AG04449 (cell line): Measurements from ENCODE around the gene TRIM62.

Experiments
- CTCF ChIA-PET: fragments of 350-600 bp; formaldehyde crosslinking; extraction: SDS; loops from one replicate; lab custom pipeline; 2021; ENCODE audit warnings: antibody characterized with exemption; lab: Yijun Ruan, JAX
- POLR2A ChIA-PET: fragments of 400-600, 350-600 bp; formaldehyde crosslinking; extraction: SDS; loops from one replicate; lab custom pipeline; 2020; ENCODE audit warnings: antibody characterized with exemption, inconsistent platforms; lab: Yijun Ruan, JAX
- DNase-seq: peaks from one replicate; pipeline ENCODE4 v3.0.0-alpha.2; 2010; ENCODE audit warnings: low read depth, low spot score
- H3K4me3 ChIP-seq: 2 replicates; pipeline ENCODE4 v1.5.1; 2011; ENCODE audit warnings: low read depth, mild to moderate bottlenecking, control low read depth, low read length
- TF ChIP-seq, protein P1 (sequence below): IDR thresholded peaks from one replicate; pipeline ENCODE4 v1.5.1; 2011; ENCODE audit warnings: mild to moderate bottlenecking, moderate library complexity, low read length, control low read depth, inconsistent platforms; ENCODE audit not compliant: insufficient read depth; ENCODE audit errors: missing control alignments

Gene TRIM62

DNA sequence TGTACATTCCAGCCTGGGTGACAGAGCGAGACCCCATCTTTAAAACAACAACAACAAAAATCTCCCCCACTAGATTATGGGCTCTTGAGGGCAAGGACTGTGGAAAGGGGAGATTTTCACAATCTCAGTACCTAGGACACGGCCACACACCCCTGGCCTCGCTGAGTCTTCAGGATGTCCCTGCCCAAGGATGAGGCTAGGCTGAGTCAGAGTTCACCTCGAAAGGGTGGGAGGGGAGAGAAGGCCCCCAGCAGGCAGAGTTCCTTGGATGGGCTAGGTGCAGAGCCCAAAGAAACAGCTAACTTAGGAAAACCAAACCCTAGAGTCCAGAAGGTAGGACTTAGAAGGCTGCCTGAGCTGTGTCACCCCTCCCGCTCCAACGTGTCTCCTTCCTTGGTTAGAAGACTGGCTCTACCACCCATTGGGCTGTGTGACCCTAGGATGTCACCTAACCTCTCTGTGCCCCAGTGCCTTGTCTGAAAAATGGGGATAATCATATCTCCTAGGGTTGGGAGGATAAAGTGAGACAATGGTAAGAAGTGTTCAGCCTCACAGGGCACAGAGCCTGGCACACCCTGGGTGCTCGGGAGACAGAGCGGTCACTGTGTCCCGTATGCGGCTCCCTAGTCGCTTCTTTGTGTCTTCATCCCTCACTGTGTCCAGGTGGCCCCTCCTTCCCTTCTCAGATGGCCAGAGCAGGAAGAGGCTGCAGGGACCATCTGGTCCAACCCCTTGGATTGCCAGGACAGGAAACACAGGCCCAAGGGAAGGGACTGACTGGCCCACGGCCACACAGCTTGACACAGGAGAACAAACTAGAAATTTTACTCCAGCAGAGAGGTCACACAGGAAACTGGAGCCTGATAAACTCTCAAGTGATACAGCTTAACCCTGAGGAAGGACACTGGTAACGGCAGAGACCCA, 11.2 kb downstream of the TRIM62 start:
- CTCF ChIA-PET: interaction anchor here (0.7 to 2.8 kb wide), 2 partner anchors 11 to 442 kb away, joined by 5 to 12 read pairs; partner anchors contain the start of gene TRIM62
- POLR2A ChIA-PET: no interaction called here
- no peak for DNase-seq

DNA sequence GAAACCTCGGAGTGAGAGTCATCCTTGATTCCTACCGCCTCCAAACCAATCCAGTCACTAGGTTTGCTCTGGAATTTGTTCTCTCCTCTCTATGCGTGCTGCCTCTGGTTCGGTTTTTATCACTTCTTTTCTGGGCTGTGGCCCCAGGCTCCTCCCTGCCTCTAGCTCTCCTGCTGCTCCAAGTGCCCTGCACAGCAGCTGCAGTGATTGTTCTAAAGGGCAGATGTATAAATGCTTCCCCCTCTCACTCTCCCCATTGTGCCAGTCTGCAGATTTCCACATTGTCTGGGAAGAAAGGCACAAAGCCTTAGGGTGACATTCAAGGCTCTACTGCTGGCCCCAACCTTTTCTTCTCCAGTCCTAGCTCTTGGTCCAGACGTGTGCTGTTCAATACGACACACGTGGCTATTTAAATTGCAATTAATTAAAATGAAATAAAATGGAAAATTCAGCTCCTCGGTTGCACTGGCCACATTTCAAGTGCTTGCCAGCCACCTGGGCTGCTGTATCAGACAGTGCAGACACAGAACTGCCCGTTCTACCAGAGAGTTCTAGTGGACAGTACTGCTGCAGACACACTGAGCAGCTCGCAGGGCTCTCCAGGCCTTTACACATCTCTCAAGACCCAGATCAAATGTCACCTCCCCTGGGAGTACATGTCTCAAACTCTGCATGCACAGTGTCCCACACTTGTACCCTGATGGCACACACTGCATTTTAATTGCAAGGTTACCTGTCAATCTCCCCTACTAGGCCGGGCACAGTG, 12.4 kb downstream of the TRIM62 start:
- CTCF ChIA-PET: interaction anchor here (0.6 to 2.8 kb wide), 3 partner anchors 10 to 43 kb away, joined by 3 to 12 read pairs (median 5); partner anchors contain the start of gene TRIM62
- no peak for DNase-seq

More for the DNA sequence above, 11.2 kb downstream of the TRIM62 start:
- H3K4me3 ChIP-seq: no peak overlapping the region
- TF ChIP-seq, protein P1, sequence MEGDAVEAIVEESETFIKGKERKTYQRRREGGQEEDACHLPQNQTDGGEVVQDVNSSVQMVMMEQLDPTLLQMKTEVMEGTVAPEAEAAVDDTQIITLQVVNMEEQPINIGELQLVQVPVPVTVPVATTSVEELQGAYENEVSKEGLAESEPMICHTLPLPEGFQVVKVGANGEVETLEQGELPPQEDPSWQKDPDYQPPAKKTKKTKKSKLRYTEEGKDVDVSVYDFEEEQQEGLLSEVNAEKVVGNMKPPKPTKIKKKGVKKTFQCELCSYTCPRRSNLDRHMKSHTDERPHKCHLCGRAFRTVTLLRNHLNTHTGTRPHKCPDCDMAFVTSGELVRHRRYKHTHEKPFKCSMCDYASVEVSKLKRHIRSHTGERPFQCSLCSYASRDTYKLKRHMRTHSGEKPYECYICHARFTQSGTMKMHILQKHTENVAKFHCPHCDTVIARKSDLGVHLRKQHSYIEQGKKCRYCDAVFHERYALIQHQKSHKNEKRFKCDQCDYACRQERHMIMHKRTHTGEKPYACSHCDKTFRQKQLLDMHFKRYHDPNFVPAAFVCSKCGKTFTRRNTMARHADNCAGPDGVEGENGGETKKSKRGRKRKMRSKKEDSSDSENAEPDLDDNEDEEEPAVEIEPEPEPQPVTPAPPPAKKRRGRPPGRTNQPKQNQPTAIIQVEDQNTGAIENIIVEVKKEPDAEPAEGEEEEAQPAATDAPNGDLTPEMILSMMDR: no peak

DNA sequence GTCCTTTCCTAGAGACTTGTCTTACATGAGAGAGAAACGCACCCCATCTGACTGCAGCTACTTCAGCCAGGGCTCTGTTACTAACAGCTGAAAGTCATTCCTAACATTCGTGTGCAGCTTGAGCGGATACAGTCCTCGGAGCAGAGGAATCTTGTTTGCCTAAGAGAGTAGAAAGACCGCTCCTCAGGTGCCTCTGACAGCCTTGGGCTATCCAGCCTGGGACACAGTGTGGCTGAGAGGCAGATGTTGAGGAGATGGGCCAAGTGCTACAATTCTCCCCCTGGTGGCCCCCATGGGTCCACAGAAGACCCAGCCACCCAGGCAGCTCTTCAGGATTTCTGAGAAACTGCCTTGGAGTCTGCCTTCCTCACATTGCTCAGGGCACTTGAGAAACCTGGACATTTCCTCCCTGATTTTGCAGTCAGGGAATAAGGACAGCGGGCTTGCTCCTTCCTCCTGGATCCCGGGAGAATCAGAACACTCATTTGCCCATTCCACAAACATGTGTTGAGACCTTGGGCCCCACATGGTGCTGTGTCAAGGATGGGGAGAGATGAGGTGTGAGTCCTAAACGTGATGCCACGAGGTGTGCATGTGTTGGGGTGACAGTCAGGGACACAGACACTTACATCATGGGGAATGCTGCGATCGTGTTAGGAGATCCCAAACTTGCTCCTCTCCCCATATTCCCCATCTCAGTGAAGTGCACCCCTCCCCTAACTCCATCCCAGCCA, 13.1 kb downstream of the TRIM62 start:
- DNase-seq: no peak
- ChIA-PET CTCF (interaction anchor here (1.2 to 2.8 kb wide), 3 partner anchors 13 to 302 kb away, joined by 5 to 12 read pairs (median 5); partner anchors contain the start of gene TRIM62), POLR2A (no interaction called here)
- TF ChIP-seq, protein P1: no peak
- no peak overlapping the region for H3K4me3 ChIP-seq

More for the DNA sequence above, 12.4 kb downstream of the TRIM62 start:
- POLR2A ChIA-PET: no interaction called here
- TF ChIP-seq, protein P1: no peak
- H3K4me3 ChIP-seq: no peak overlapping the region

DNA sequence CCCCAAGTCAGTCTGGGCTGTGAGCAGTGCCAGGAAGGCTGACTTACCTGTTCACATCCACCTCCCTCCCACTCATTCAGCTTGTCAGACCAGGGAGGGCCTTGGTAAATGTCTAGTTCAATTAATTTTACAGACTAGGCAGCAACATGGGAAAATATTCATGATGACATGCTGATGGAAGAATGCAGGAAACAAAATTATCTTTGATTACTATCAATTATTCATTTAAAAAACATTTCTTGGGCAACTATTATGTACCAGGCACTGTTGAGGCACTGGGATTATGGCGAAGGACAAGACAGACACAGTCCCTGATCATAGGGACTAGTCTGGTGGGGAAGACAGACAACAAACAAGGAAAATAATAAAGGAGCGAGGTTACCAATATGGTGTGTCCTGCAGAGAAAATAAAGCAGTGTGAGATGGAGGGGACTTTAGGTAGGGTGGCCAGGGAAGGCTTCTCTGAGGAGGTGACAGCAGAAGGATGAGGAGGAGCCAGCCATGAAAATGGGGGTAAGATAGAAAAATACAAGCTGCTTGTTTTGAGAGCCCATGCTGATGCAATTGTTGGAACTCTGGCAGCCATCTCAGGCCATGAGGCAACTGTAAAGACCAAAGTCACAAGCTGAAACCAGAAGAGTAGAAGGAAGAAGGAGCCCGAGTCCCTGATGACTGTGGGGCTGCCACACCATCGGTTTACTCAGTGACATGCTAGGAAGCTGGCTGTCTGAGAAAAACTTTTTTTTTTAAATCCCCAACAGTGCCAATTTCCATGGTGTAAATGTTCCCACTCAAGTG, 14.0 kb downstream of the TRIM62 start:
- TF ChIP-seq, protein P1: no peak
- DNase-seq: no peak
- ChIA-PET POLR2A (no interaction called here), CTCF (interaction anchor here (1.2 to 2.8 kb wide), 3 partner anchors 14 to 303 kb away, joined by 5 to 12 read pairs (median 5); partner anchors contain the start of gene TRIM62)
- no peak overlapping the region for H3K4me3 ChIP-seq

DNA sequence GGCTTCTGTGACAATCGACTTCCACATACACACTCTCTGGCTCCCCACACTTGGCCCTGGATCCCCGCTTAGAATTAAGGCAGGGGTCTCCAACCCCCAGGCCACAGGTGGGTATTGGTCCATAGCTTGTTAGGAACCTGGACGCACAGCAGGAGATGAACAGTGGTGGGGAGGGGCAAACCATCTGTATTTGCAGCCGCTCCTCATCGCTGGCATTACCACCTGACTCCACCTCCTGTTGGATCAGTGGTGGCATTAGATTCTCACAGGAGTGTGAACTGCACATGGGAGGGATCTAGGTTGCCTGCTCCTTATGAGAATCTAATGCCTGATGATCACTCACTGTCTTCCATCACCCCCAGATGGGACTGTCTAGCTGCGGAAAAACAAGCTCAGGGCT, 16.0 kb downstream of the TRIM62 start:
- POLR2A ChIA-PET: no interaction called here
- TF ChIP-seq, protein P1: no peak

More for the DNA sequence above, 16.0 kb downstream of the TRIM62 start:
- CTCF ChIA-PET: interaction anchor here (1.9 kb wide), 1 partner anchor 39 kb away, joined by 6 read pairs; no protein-coding TSS in a partner anchor
- DNase-seq: no peak
- no peak overlapping the region for H3K4me3 ChIP-seq
